GM19025 (cell line): ENCODE data around the gene ANKRD52.
"Not testable (repeated sequence)": the region's sequence is repeated elsewhere in the genome, so short reads cannot be mapped to it uniquely, and the experiment has no call there.

Experiments
- ATAC-seq: cut with Tn5 transposase; IDR thresholded peaks from one replicate; pipeline ENCODE4 v1.9.1; 2021; ENCODE audit warnings: mild to moderate bottlenecking, low read depth, moderate library complexity; ENCODE audit not compliant: unreplicated experiment

The ANKRD52 gene

GRCh38 chr12:56274299-56274698, 16.1 kb upstream of the ANKRD52 start:
- no peak for ATAC-seq

DNA sequence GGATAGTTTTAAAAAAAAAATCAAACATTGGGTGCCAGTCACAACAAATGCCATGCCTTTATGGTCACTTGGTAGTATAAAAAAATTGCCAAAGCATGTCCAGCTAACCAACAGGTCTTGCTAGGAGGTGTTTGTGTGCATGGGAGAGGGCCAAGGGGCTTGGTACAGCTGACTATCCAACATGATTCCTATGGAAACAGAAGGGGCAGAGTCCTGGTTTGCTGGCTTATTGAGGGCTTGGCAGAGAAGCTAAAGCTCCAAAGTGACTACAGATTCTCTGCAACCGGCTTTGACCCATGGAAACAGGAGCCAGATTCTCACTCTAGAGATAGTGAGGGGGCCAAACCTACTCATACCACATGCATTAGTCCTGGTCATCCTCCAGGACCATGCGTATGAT, 14.3 kb upstream of the ANKRD52 start:
- ATAC-seq = not testable (repeated sequence)

DNA sequence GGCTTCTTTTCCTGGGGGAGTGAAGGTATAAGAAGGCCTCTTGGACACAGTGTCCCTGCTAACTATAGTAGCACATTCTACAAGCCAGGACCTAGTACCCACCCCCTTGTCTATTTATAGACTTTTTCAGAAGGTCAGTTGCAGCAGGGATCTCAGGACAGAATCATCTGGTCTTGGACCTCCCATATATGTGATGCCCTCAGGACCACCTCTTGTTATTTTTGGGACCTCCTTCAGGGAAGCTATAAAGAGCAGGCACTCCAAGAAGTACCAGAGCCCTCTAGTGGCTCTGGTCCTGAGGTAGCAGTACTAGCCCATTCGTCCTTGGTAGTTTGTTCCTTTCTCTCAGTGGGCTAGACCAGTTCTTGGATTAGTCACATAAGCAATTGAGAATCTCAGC, 12.8 kb upstream of the ANKRD52 start:
- no peak for ATAC-seq

- ATAC-seq = peak; percentile 17
Measured at GRCh38 chr12:56267443-56268071, 9.4 kb upstream of the ANKRD52 start.

DNA sequence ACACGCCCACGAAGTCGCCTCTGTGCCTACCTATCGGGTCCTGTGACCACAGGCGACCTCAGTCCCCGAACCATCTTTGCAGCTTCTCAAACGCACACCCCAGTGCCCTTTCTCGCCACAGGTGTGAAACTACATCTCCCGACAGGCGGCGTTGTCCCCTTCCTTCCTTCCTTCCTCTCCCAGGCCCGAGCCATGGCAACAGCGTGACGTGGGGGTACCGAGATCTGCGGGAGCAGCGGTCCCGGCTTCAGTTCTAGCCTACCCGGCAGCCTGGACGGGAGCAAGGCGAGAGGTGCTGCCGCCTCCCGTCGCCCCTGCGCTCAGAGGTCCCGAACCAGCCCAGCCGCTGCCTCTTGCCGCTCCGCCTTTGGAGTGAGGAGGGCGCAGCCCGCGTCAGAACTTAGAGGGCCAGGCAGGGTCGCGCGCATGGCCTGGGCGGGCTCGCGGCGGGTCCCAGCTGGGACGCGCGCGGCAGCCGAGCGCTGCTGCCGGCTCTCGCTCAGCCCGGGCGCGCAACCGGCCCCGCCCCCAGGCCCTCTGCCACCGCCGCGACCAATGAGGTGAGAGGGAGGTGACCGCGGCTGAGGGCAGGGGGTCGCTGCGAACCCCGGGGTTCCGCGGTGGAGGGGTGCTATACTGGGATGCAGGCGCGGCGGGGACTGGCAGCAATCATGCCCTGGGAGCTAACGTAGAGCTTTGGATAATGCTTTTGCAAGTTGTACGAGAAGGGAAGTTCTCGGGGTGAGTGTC, 8.7 kb upstream of the ANKRD52 start, which contains the start of gene COQ10A:
COQ10A (plus strand) TSS at position 250 of the 750 bp plus-strand sequence; CDS start at position 427, 177 bp downstream.
- ATAC-seq = peak; percentile 89

DNA sequence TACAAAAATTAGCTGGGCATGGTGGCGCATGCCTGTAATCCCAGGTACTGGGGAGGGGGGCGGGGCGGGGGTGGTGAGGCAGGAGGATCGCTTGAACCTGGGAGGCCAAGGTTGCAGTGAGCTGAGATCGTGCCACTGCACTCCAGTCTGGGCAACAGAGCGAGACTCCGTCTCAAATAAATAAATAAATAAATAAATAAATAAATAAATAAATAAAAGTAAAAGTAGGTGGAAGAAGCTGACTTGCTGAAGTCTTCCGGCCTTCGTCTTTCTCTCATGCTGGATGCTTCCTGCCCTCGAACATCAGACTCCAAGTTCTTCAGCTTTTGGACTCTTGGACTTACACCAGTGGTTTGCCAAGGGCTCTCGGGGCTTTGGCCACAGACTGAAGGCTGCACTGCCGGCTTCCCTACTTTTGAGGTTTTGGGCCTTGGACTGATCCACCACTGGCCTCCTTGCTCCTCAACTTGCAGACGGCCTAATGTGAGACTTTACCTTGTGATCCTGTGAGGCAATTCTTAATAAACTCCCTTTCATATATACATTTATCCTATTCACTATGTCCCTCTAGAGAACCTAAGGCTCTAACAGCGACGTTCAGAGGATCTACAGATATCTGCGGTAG, 8.0 kb upstream of the ANKRD52 start:
- not testable (repeated sequence) for ATAC-seq

- ATAC-seq = not testable (repeated sequence)
Measured at GRCh38 chr12:56262955-56263354, 4.8 kb upstream of the ANKRD52 start.

DNA sequence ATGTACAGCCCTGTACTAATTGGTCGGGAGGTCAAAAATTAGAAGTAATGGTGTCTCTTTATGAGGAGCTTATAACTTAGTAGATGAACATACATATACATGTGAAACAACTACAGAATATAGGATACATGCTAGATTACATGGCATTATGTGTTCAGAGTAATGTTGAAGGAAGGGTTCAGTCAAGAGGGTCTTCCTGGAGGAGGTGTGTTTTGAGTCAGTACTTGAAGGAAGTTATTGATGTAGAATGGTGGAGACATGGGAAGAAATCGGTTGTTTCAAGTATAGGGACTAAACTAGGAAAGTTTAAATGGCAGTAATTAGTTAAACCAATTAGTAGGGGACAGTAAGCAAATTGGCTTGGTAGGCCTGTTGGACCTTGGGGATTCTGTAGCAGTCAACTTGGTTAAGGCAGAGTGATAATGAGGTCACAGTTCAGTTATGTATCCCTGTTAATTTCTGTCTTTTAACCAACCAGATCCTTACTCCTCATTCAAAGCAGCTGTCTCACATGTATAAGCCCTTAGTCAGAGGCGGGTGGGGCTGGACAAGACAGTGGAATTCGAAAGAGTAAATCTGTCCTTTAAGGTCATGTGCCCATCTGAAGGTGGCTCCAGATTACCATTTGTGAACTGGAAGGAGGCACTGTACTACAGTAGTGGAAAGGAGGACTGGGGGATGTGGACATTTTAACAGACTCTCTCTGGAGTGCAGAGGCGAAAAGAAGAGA, 3.5 kb upstream of the ANKRD52 start:
- ATAC-seq = no peak

DNA sequence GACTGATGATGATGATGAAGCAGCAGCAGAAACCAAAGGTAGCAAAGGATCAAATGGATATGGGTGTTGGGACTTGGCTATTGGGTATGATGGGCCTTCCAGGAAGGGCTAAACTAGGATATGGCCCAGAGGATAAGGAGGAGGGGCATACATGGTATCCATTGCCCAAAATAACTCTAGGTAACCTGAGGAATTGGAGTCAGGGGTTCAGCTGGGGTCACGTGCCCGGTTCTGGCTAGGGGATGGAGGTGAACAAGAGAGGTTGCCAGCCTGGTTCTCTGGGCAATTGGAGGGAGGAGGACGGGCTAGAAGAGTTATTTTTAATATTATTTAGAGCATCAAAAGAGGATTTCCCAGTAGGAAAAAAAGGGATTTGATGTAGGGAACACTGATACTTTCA, 2.7 kb upstream of the ANKRD52 start:
- ATAC-seq = no peak

DNA sequence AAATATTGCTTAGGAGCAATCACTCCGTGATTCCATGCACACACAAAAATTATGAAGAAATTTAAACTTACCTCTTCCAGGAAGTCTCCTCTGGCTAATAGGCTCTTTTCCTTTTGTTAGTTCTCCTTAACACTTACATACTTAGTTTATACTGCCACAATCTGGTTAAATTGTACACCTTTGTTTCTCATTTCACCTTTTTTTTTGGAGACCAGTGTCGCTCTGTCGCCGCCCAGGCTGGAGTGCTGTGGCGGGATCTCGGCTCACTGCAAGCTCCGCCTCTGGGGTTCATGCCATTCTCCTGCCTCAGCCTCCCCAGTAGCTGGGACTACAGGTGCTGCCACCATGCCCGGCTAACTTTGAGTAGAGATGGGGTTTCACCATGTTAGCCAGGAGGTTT, 2.2 kb upstream of the ANKRD52 start:
- ATAC-seq = no peak

- ATAC-seq = no peak
Measured at GRCh38 chr12:56258820-56259183, 618 bp upstream of the ANKRD52 start.

DNA sequence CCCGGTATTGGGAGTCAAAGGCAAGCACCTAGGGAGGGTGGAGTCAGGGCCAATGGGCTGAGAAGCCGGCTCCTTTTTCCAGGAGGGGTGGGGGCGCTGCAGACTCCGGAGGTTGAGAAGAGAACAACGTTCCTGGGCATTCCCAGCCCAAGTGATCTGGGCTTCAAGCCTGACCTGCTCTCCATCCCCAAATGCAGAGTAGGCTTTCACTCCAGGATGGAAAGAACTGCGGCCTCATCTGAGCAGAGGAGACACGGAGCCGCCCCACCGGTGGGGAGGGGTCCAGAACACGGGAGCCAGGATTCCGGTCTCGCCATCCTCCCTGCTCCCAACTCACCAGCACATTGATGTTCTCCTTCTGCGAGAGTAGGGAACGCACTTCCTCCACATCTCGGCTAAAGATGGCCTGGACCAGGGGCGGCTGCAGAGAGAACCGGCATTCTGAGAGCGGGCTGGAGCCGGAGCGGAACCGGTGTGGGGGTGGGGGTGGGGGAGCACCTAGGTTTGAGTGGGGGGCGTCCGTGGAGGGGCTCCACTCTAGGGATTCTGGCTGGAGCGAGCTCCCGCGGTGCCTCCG, 605 bp downstream of the ANKRD52 start:
- ATAC-seq = no peak

DNA sequence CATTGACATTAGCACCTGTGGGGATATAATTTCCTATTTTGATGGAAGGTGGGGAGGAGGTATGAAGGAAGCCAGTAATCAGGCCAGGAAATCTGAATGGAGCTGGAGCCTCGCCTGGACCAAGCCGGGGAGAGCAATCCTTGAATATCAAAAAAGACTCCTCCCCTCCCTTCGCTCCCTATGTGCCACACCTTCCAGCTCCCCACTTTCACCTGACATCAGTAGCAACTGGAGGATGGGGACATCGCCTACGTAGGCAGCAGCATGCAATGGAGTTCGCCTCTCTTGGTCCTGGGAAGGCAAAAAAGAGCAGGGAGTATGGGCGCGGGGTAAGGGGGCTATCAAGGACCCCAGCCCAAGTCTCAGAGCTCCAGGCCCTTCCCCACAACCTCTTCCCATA, 1.1 kb downstream of the ANKRD52 start:
- no peak for ATAC-seq

GRCh38 chr12:56256326-56256960, 1.7 kb downstream of the ANKRD52 start:
- no peak for ATAC-seq

GRCh38 chr12:56255671-56256070, 2.5 kb downstream of the ANKRD52 start:
- ATAC-seq = no peak

GRCh38 chr12:56253091-56253490, 5.1 kb downstream of the ANKRD52 start:
- no peak for ATAC-seq

DNA sequence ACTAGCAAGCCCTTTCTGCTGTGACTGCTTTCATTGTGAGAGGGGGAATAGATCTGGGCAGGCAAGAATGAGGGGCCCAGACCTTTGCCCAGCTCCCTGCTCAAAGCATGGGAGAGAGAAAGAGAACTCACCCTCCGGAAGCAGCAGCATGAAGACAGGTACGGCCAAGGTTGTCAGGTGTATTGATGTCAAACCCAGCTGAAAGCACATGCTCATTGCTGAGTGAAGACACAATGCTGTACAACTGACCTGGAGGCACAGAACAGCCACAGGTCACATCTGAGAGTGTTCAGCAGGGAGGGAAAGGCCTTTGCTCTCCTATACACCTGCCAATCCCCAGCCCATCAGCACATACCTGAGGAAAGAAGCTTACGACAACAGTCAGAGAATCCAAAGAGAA, 5.5 kb downstream of the ANKRD52 start:
- ATAC-seq = no peak

- no peak for ATAC-seq
Measured at GRCh38 chr12:56248711-56249110, 9.5 kb downstream of the ANKRD52 start.

- ATAC-seq = no peak
Measured at GRCh38 chr12:56247923-56248322, 10.3 kb downstream of the ANKRD52 start.

GRCh38 chr12:56244494-56244893, 13.7 kb downstream of the ANKRD52 start:
- no peak for ATAC-seq
